T-helper 2 cell (primary cell): ENCODE measurements around the gene LRRC57.

ENCODE experiments used
- DNase-seq, 5 experiments: peaks; one replicate each; pipeline versions ENCODE4 v3.0.0 to v3.0.0-alpha.2; 2012 to 2022

The LRRC57 gene

GRCh38 chr15:42490671-42491538, 57.7 kb downstream of the LRRC57 start, which contains the start of gene ZNF106:
TSS of gene ZNF106 (minus strand) at chr15:42491141. CDS start at chr15:42472289, 18,852 bp downstream.
- peak; percentile 71 to 93 (median 82) for DNase-seq

GRCh38 chr15:42490291-42490670, 58.3 kb downstream of the LRRC57 start:
- DNase-seq: peak in 1 of 5 experiments; percentile 14
